Spleen (tissue), 11 donors: ENCODE results near the gene POLD3. TPM values are rescaled to one million over a fixed set of nuclear protein-coding genes. Genes with fewer than 3 reads are reported as not detected.

ENCODE experiments used
- DNase-seq: peaks from one replicate; pipeline ENCODE4 v3.0.0-alpha.2; 2020
- H3K27ac ChIP-seq, 8 donors: fragments of 200-600 bp; sonication (generic) in 7 of 8; 1 replicate in 4 of 8; 2 replicates in 4 of 8; pipeline versions ENCODE4 v1.5.0 to v1.8.0; 2016 to 2021; ENCODE audit warnings: inconsistent platforms in 4 of 8, mild to moderate bottlenecking in 4 of 8, moderate library complexity in 1 of 8
- H3K27me3 ChIP-seq, 7 donors: fragments of 200-600 bp; sonication (generic) in 6 of 7; replicated peaks in 1 of 7; 1 replicate in 4 of 7; 2 replicates in 3 of 7; pipeline versions ENCODE4 v1.5.0 to v1.8.0; 2016 to 2021; ENCODE audit warnings: inconsistent platforms in 3 of 7, mild to moderate bottlenecking in 1 of 7
- H3K36me3 ChIP-seq, 6 donors: fragments of 200-600 bp; sonication (generic) in 5 of 6; 1 replicate in 4 of 6; 2 replicates in 2 of 6; pipeline versions ENCODE4 v1.5.0 to v1.8.0; 2016 to 2021; ENCODE audit warnings: inconsistent platforms in 2 of 6
- H3K4me1 ChIP-seq, 6 donors: fragments of 200-600 bp; sonication (generic) in 5 of 6; 1 replicate in 3 of 6; 2 replicates in 3 of 6; pipeline versions ENCODE4 v1.5.0 to v1.8.0; 2016 to 2021; ENCODE audit warnings: inconsistent platforms in 3 of 6
- H3K4me3 ChIP-seq, 8 donors: fragments of 200-600 bp; sonication (generic) in 7 of 8; 1 replicate in 4 of 8; 2 replicates in 4 of 8; pipeline versions ENCODE4 v1.5.0 to v1.8.0; 2016 to 2021; ENCODE audit warnings: inconsistent platforms in 4 of 8, mild to moderate bottlenecking in 4 of 8, moderate library complexity in 2 of 8
- H3K9me3 ChIP-seq, 8 donors: fragments of 200-600 bp; sonication (generic) in 7 of 8; 1 replicate in 4 of 8; 2 replicates in 4 of 8; pipeline versions ENCODE4 v1.5.0 to v1.8.0; 2016 to 2021; ENCODE audit warnings: inconsistent platforms in 4 of 8
- POLR2A ChIP-seq, 3 donors: fragments of 450-650 bp; IDR thresholded peaks; one replicate each; pipeline ENCODE4 v1.5.1; 2017; ENCODE audit warnings: antibody characterized with exemption in 3 of 3, mild to moderate bottlenecking in 1 of 3
- POLR2AphosphoS5 ChIP-seq, 3 donors: sonication (generic); formaldehyde crosslinking; IDR thresholded peaks; one replicate each; pipeline ENCODE4 v1.5.1; 2017; ENCODE audit warnings: antibody characterized with exemption in 3 of 3
- WGBS, 5 donors: extraction: QIAGEN DNeasy Blood & Tissue Kit in 3 of 5; methylation state at CpG; one replicate each; pipeline versions ENCODE4 v1.1.5 to v1.1.7; 2013 to 2018; 5-methylcytosine and 5-hydroxymethylcytosine counted together
- intact Hi-C: fragments of 100-400 bp; cut with DNase I; formaldehyde crosslinking; loops from one replicate; pipeline ENCODE4 v1.15.0; 2023; ENCODE audit warnings: low total_unique reads
- polyA plus RNA-seq, 3 donors: library from polyadenylated mRNA; stranded (reverse); fragments of 200-250 nt; gene quantifications; one replicate each; pipeline ENCODE4 v1.2.1, GENCODE V29; 2013
- total RNA-seq, 7 donors: library from RNA; depleted of rRNA in 3 of 7; stranded (reverse); fragments of >200 nt in 3 of 7; fragmentation: NEBNext Ultra II Directional in 4 of 7; extraction: Animal tissue kit (Norgen Biotek cat#: 25700) in 4 of 7; gene quantifications; one replicate each; pipeline versions ENCODE4 v1.1.0 to v1.2.1, GENCODE V29; 2016 to 2021
- TF ChIP-seq, protein P1 (sequence below), 11 experiments: fragments of 200-600 bp in 7 of 11; fragments of 450-650 bp in 4 of 11; sonication (generic) in 4 of 11; IDR thresholded peaks in 8 of 11; conservative IDR thresholded peaks in 3 of 11; 1 replicate in 7 of 11; 2 replicates in 4 of 11; pipeline versions ENCODE4 v1.4.0 to v1.8.0; 2016 to 2021; ENCODE audit warnings: antibody characterized with exemption in 11 of 11, inconsistent platforms in 4 of 11, mild to moderate bottlenecking in 1 of 11
- donor health status: healthy with polysubstance abuse.
- donor health status: DM: no; HTN: no; CAD: no; lungs with moderate emphysema.
- donor health status: DM: no; HTN: no; CAD: no.
- donor health status: Bipolar disorder and iron deficiency.
- donor health status: healthy.
- donor health status: DM: no; HTN: no; CAD: no.
- donor health status: DM: yes; HTN: yes; CAD: no.

POLD3 gene
- total and polyA plus RNA-seq, 10 donors, result 5.0 to 23.1 (median 16.6) TPM

DNA sequence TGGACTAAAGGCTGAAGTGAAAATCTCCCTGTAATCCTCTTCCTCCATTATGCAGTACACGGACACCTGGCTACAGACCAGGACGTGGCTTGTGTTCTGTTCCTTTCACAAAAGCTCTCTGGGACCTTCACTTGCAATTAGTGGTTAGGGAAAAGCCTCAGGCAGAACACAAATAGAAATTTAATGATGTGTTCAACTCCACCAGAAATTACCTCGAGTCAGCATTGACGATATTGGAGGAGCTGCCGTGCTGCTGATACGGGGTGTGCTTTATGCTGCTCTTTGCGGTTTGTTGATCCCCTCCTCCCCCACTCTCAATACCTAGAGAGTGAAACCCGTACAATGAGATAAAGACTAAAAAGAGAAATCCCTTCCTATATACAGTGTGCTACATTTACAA lies 48.9 kb downstream of the POLD3 start:
- Histone ChIP-seq H3K36me3 (peaks cover 0 to 99% (median 37%) of the 10 kb centered on the region in 6 donors), H3K9me3 (no peaks in the 10 kb centered on the region), H3K4me1 (no peaks in the 10 kb centered on the region), H3K27me3 (no peaks in the 10 kb centered on the region), H3K27ac (no peak overlapping the region), H3K4me3 (no peak overlapping the region)
- 94 to 99% (median 95%) methylated on average over 8 of the region's 8 CpGs for WGBS, 5 donors
- intact Hi-C loops, result no loop called here
- DNase-seq, result no peak
- TF ChIP-seq POLR2AphosphoS5 (IDR thresholded peaks at IDR 0.05), result no peak
- TF ChIP-seq, protein P1, sequence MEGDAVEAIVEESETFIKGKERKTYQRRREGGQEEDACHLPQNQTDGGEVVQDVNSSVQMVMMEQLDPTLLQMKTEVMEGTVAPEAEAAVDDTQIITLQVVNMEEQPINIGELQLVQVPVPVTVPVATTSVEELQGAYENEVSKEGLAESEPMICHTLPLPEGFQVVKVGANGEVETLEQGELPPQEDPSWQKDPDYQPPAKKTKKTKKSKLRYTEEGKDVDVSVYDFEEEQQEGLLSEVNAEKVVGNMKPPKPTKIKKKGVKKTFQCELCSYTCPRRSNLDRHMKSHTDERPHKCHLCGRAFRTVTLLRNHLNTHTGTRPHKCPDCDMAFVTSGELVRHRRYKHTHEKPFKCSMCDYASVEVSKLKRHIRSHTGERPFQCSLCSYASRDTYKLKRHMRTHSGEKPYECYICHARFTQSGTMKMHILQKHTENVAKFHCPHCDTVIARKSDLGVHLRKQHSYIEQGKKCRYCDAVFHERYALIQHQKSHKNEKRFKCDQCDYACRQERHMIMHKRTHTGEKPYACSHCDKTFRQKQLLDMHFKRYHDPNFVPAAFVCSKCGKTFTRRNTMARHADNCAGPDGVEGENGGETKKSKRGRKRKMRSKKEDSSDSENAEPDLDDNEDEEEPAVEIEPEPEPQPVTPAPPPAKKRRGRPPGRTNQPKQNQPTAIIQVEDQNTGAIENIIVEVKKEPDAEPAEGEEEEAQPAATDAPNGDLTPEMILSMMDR (IDR thresholded peaks at IDR 0.05 in 8 of 11, conservative IDR thresholded peaks at IDR 0.05 in 3 of 11), result no peak
- no peak for TF ChIP-seq POLR2A (IDR thresholded peaks at IDR 0.05)

DNA sequence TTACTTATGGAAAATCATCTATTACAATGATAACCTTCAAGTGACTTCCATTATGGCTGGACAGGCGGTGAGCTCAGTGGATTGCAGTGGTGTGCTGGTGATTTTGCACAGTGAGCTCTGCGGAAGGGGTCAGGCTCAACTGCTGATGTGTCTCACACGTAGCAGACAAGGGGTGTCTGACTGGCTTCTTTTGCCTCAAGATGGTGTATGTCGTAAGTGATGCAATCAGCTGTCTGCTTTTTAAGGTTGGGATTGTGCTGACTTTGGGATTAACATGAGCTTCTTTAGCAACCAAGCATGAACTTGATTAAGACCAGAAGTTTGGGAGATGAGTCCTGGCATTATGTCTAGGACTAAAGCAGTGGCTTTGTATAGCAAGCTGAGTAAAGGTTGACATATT lies 49.5 kb downstream of the POLD3 start:
- DNase-seq, result no peak
- intact Hi-C loops, result no loop called here
- H3K36me3 ChIP-seq, result peaks cover 0 to 98% (median 31%) of the 10 kb centered on the region in 6 donors
- no peaks in the 10 kb centered on the region for H3K4me1 ChIP-seq
- H3K27me3 ChIP-seq, result no peaks in the 10 kb centered on the region
- H3K4me3 ChIP-seq, result no peak overlapping the region
- H3K9me3 ChIP-seq, result no peaks in the 10 kb centered on the region
- TF ChIP-seq, protein P1 (IDR thresholded peaks at IDR 0.05 in 8 of 11, conservative IDR thresholded peaks at IDR 0.05 in 3 of 11), result no peak
- no peak for TF ChIP-seq POLR2AphosphoS5 (IDR thresholded peaks at IDR 0.05)
- TF ChIP-seq POLR2A (IDR thresholded peaks at IDR 0.05), result no peak
- no peak overlapping the region for H3K27ac ChIP-seq
- WGBS, 5 donors, result 93 to 100% (median 98%) methylated on average over 4 of the region's 4 CpGs

DNA sequence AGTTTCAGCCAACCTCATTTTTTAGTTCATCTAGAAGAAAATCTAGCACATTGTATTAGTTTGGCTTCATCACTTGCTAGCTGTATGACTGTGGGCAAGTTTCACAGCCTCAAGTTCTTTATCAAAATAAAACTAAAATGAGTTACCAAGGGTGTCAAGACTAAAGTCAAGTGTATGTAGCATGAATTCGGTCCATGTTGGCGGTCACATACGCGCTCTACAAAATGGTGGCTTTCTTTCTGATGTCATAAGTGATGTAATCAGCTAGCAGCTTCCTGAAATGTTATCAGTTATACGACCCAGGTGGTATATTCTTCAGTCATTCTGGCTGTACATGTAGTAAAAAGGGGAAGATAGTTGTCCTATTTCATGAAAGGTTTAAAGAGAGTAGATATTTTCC lies 50.5 kb downstream of the POLD3 start:
- WGBS, 5 donors, result 89 to 94% (median 91%) methylated on average over 5 of the region's 5 CpGs
- DNase-seq, result no peak
- intact Hi-C loops, result no loop called here

DNA sequence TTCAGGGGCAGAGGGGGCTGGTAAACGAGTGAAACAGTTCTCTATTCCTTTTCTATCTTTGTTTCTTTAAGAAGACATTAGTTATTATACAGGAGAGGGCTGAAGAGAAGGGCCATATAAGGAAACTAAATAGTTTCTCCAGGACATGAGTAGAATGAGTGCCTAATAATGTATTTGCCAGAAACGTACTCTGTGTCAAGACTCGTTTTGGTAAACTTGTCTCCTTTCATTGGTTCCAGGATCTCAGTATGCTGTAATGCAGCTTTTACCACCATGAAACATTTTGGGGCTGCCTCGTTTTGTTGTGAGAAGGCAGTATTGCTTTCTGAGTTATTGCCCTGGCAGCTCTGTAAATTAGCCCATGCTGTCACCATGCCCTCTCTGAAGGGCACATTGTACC lies 51.7 kb downstream of the POLD3 start:
- Histone ChIP-seq H3K4me3 (no peak overlapping the region), H3K27me3 (no peaks in the 10 kb centered on the region), H3K4me1 (no peaks in the 10 kb centered on the region), H3K9me3 (no peaks in the 10 kb centered on the region), H3K27ac (no peak overlapping the region), H3K36me3 (peaks cover 0 to 95% (median 23%) of the 10 kb centered on the region in 6 donors)
- no peak for DNase-seq
- TF ChIP-seq POLR2AphosphoS5 (IDR thresholded peaks at IDR 0.05) (no peak), POLR2A (IDR thresholded peaks at IDR 0.05) (no peak)
- TF ChIP-seq, protein P1 (IDR thresholded peaks at IDR 0.05 in 8 of 11, conservative IDR thresholded peaks at IDR 0.05 in 3 of 11), result no peak
- intact Hi-C loops, result no loop called here
- WGBS, 5 donors, result 81 to 92% (median 90%) methylated on average over 4 of the region's 4 CpGs

More for the DNA sequence above, 50.5 kb downstream of the POLD3 start:
- H3K27ac ChIP-seq, result no peak overlapping the region
- no peaks in the 10 kb centered on the region for H3K4me1 ChIP-seq
- no peak overlapping the region for H3K4me3 ChIP-seq
- no peak for TF ChIP-seq POLR2A (IDR thresholded peaks at IDR 0.05)
- TF ChIP-seq POLR2AphosphoS5 (IDR thresholded peaks at IDR 0.05), result no peak
- no peaks in the 10 kb centered on the region for H3K27me3 ChIP-seq
- H3K9me3 ChIP-seq, result no peaks in the 10 kb centered on the region
- peaks cover 0 to 95% (median 30%) of the 10 kb centered on the region in 6 donors for H3K36me3 ChIP-seq

DNA sequence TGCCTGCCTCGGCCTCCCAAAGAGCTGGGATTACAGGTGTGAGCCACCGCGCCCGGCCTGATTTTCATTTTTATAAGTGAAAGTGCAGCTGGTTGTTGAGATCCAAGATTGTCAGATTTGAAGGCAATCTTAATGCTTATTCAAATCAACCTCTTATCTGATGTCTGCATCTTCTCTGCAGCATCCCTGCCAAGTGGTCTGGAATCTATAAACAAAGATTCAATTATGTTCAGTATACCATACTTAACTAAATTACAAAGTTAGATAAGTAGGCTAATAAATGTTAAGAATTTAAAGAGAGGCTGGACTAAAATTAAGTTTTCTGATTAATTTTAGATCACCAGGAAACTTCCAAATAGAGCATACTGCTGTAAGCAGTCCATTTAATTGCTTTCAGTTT lies 53.8 kb downstream of the POLD3 start:
- 90 to 98% (median 93%) methylated on average over 4 of the region's 4 CpGs for WGBS, 5 donors
- intact Hi-C loops, result no loop called here
- H3K27ac ChIP-seq, result no peak overlapping the region
- no peaks in the 10 kb centered on the region for H3K4me1 ChIP-seq
- no peaks in the 10 kb centered on the region for H3K9me3 ChIP-seq
- DNase-seq, result no peak
- H3K4me3 ChIP-seq, result no peak overlapping the region
- TF ChIP-seq, protein P1 (IDR thresholded peaks at IDR 0.05 in 8 of 11, conservative IDR thresholded peaks at IDR 0.05 in 3 of 11), result no peak
- TF ChIP-seq POLR2A (IDR thresholded peaks at IDR 0.05) (no peak), POLR2AphosphoS5 (IDR thresholded peaks at IDR 0.05) (no peak)
- no peaks in the 10 kb centered on the region for H3K27me3 ChIP-seq
- peaks cover 0 to 94% (median 9%) of the 10 kb centered on the region in 6 donors for H3K36me3 ChIP-seq
